Sciatic nerve (tissue), 2 donors: ENCODE results near the gene BTN3A1. TPM values are rescaled to one million over a fixed set of nuclear protein-coding genes. Genes with fewer than 3 reads are reported as not detected.
A peak's percentile ranks its signal among the peaks of the same experiment; 100 is the strongest.
"Not testable (repeated sequence)": the region's sequence is repeated elsewhere in the genome, so short reads cannot be mapped to it uniquely, and the experiment has no call there.

Source experiments
- ATAC-seq: fragments of 200-7000 bp; cut with Tn5 transposase; one replicate; pipeline ENCODE4 v1.9.1; 2020; ENCODE audit warnings: mild to moderate bottlenecking, moderate library complexity
- DNase-seq: peaks from one replicate; pipeline ENCODE4 v3.0.0-alpha.2; 2020; ENCODE audit warnings: low spot score
- intact Hi-C: fragments of 100-400 bp; cut with DNase I; formaldehyde crosslinking; loops from one replicate; pipeline ENCODE4 v1.14.2; 2022
- total RNA-seq: library from RNA; stranded (reverse); fragmentation: NEBNext Ultra II Directional; extraction: Animal tissue kit (Norgen Biotek cat#: 25700); gene quantifications from one replicate; pipeline ENCODE4 v1.2.1, GENCODE V29; 2021
- donor health status: DM: no; HTN: no; CAD: no.
- donor health status: DM: no; HTN: no; CAD: no.

The BTN3A1 gene
- total RNA-seq, 1 donor from 2014 or later: 30.1 TPM

DNA sequence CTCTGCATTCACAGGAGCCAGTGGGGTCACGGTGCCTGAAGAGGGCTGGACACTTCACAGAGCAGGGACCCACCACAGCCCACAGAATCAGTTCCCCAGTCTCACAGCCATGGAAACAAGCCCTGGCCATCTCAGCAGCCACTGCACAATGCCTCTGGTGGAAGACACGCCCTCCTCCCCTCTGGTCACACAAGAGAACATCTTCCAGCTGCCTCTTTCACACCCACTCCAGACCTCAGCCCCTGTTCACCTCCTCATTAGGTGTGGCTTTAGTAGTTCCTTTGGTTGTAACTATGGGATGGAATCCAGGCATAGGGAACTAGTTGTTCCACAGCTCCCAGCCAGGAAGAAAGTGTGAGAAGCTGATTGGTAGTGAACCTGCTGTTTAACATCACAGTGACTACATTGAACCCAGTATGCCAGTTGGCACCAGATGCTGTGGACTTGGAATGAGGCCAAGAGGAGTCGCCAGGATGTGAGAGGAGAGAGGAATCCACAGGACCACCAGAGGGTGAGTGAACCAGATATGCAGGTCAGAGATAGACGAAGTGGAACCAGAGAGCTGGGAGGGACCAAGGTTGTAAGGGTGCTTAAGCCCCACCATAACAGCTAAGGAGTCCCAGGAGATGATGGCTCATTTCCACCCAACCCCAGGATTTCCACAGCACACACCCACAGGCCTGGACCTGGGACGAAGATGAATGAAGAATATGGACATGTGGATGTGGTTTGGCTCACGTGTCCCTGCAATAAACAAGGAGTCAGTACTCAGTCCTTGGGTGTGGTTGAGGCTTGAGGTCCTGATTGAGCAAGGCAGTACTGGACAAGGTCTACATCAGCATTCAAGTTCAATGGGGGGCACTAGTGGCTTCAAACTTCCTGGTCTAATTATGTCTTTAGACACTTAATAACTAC lies 29.4 kb downstream of the BTN3A1 start:
- peak; percentile 93 for ATAC-seq
- intact Hi-C loops: no loop called here
- no peak for DNase-seq

DNA sequence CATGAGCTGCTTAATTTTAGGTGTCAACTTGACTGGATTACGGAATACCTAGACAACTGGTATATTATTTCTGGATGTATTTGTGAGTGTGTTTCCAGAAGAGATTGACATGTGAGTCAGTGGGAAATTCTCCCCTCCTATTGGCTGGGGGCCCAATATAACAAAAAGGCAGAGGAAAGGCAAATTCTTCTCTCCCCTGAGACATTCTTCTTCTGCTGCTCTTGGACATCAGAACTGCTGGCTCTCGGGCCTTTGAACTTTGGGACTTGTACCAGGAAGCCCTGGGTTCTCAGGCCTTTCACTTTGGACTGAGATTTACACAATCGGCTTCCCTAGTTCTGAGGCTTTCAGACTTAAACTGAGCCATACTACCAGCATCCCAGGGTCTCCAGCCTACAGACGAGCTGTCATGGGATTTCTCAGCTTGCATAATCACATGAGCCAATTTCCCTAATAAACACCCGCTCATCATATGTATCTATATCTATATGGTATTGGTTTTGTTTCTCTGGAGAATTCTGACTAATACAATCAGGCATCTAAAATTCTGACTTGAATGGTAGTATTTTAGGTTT lies 30.6 kb downstream of the BTN3A1 start:
- intact Hi-C loops: no loop called here
- ATAC-seq (peak; percentile 65), DNase-seq (no peak)

DNA sequence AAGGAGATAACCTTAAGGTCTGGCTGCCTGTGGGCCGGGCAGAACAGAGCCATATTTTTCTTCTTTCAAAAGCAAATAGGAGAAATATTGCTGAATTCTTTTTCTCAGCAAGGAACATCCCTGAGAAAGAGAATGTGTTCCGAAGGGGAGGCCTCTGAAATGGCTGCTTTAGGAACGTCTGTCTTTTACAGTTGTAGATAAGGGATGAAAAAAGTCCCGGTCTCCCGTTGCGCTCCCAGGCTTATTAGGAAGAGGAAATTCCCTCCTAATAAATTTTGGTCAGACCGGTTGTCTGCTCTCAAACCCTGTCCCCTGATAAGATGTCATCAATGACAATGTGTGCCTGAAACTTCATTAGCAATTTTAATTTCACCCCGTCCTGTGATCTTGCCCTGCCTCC lies 31.6 kb downstream of the BTN3A1 start:
- DNase-seq, ATAC-seq, intact Hi-C loops: not testable (repeated sequence)

DNA sequence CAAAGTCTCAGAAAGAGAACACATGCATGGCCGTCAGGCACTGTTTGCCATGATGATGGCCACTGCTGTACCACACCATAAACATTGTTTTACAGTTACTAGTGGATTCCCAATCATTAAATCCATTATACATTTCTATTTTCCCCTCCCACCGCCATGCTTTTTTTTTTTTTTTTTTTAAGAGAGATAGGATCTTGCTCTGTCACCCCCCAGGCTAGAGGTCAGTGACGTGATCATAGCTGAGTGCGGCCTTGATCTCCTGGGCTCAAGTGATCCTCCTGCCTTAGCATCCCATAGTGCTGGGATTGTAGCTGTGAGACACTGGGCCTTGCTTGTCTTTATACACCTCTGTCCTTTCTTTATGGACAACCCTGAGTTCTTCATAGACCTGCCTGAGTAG lies 33.9 kb downstream of the BTN3A1 start:
- intact Hi-C loops: no loop called here

DNA sequence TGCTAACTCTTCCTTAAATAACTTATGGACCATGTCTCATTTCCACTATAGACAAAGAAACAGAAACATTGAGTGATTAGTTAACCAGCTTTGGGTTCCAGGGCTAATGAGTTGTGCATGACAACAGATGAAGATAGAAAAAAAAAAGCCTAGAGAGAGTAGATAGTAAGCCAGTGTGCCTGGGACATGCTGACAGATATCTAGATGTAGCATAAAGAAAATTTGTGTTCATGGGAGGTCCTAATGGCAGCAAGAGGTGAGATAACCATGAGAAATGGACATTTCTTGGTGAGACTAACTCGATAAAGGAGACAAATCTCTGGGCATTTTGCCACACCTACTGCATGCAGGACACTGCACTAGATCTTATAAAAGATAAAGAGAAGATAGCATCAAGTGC lies 35.5 kb downstream of the BTN3A1 start:
- intact Hi-C loops: no loop called here
- no peak for ATAC-seq
- DNase-seq: no peak

More for the DNA sequence above, 33.9 kb downstream of the BTN3A1 start:
- DNase-seq (no peak), ATAC-seq (no peak)

DNA sequence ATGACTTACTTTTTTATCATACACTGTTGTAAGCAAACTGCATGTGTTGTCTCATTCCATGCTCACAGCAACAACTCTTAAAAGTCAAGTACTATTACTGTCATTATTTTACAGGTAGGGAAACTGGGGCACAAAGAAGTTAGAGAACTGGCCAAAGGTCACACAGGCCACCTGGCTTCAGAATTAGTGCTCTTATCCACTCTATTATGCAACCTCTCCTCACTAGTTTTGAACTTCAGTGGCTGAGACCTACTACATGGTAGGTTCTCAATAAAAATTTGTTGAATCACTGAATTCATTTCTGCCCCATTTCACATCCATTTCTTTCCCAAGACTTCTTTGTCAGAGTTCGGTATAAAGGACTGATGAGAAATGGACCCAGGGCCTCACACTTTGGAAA lies 35.9 kb downstream of the BTN3A1 start:
- no peak for ATAC-seq
- DNase-seq: no peak
- intact Hi-C loops: no loop called here

DNA sequence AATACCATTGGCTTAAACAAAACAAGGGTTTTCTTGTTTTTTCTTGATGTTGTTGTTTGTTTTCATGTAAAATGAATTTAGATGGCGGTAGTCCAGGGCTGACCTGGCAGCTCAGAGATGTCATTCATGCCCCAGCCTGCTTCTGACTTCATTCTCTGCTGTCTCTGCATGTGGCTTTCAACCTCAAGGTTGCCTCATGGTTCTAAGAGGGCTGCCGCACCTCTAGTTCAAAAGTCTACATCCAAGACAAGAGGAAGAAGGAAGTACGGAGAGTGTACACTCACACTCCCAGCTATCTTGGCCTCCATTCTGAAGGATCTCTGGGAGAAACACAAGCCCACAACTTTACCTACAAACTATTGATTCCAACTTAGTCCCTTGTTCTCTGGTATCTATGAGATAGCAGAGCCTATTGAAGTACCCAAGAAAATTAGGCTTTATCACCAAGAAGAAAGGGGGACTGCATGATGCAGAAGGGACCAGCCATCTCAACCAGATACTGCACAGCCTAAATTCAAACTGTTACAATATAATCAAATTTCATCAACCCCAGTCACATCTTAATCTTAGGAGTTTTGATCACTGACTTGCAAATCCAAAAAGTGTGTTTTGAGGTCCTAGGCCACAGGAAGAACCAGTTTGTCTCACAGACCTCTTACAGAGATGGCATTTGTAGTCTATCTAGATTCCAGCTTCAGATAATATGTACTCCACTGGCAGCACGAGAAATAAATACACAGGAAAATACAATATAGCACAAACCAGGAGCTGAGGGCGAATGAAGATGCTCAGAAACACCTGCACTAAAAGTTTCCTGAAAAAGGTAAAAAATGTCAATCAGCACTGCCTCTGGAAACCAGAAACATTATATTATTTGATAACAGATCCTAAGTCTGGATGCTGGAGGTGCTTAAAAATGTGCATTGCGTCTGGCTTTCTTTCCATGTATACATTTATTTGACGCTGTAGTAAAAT lies 37.4 kb downstream of the BTN3A1 start:
- DNase-seq (no peak), ATAC-seq (no peak)
- intact Hi-C loops: no loop called here

DNA sequence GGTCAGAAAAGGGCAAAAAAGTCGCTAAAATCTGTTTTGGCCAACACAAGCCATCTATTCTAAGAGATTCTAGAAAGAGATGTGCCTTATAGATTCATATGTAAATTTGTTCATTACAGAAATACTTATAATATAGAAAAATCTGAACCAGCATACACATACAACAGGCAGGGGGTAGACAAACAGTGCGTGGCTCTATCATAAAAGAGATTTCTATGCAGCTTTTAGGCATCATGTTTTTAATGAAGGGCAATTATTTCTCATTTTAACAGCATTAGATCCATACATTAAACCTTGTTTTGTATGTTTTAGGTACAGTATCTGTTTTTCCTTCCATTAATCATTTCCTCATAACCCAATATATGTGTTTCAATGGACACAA lies 38.9 kb downstream of the BTN3A1 start:
- peak; percentile 3 for ATAC-seq
- intact Hi-C loops: no loop called here
- no peak for DNase-seq

DNA sequence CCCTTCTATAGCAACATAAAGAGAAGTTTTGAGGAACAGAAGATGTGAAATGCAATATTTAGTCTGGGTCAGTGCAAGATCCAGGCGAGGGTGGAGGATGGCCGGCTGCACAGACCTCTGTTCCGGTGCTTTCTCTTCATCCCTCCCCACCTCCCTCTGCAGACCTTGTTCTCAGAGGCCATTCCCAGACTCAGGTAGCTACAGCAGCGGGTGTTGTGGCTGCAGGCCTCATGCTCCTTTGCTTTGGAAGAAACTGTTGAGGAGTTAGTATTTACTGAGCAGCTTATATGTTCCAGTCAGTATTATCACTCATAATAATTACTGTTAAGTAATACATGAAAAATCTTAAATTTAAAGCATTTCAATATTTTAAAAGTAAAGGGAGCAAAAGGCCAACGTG lies 39.9 kb downstream of the BTN3A1 start:
- no peak for ATAC-seq
- intact Hi-C loops: no loop called here
- no peak for DNase-seq

DNA sequence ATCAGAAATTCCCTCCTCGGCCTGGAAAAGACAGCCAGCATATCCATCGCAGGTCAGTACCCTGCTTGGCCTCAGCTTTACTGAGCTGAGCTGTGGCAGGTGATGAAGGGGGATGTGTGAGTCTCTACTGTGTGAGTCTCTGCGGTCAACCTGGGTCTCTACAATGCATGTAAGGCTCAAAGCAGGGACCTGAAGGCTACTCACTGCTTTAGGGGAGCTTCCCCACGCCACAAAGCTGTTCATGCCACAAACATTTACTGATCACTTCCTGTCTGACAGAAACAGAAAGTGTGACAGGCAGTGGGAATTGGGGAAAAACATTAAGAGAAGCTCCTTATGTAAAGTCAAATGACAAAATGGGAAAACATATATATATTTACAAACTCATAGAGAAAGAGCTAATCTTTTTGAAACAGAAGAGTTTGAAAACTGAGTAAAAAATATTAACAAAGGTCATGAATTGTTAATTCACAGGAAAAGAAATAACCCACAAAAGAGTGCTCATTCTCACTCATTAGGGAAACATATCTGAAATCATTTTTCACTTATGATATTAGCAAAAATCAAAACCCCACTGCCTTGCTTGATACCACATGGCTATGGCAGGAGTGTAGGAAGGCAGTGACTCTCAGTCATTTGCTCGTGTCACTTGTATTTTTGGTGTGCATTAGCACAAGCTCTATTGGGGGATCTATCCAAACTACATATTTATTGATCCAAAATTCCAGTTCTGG lies 44.0 kb downstream of the BTN3A1 start:
- ATAC-seq: no peak
- no peak for DNase-seq
- intact Hi-C loops: no loop called here

DNA sequence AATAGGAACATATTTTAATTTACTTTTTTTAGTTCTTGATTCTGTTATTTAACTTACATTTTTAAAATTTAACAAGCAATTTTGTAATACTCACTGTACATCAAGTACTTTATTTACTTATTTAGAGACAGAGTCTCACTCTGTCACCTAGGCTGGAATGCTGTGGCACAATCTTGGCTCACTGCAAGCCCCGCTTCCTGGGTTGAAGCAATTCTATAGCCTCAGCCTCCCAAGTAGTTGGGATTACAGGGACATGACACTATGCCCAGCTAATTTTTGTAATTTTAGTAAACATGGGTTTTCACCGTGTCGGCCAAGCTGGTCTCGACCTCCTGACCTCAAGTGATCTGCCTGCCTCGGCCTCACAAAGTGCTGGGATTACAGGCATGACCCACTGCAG lies 45.2 kb downstream of the BTN3A1 start:
- DNase-seq (no peak), ATAC-seq (no peak)
- intact Hi-C loops: no loop called here

DNA sequence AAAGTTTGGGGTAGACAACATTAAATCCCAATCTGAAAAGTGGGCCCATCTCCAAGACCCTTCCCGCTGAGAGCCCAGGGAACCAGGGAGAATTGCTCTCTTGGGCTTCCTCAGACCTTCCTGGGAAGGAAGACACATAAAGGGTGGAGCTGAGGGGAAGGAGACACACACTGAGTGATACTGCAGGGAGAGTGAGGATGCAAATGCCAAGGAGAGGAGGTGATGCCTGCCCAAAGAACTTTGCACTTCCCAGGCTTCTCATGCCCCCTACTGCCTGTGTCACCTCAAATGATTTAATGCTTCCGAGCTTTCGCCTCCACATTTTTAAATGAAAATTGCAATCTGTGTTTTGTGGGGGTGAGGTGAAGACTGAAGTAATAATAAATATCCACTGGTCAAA lies 48.2 kb downstream of the BTN3A1 start:
- intact Hi-C loops: no loop called here
- ATAC-seq (no peak), DNase-seq (no peak)

DNA sequence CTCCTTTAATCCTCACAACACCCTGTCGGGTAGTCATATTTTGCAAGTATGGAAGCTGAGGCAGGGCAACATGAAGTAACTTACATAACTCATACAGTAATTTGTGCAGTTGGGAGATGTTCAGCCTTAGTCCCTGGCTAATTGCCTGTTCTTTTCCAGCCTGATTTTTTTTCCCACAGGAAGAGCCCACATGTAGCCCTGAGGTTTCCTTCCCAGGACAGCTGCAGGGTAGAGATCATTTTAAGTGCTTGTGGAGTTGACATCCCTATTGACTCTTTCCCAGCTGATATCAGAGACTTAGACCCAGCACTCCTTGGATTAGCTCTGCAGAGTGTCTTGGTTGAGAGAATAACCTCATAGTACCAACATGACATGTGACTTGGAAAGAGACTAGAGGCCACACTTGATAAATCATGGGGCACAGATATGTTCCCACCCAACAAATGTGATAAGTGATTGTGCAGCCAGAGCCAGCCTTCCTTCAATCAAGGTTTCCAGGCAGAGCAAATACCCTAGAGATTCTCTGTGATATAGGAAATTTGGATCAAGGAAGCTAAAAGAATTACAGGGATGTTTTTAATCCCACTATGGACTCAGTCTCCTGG lies 50.7 kb downstream of the BTN3A1 start:
- no peak for DNase-seq
- intact Hi-C loops: no loop called here
- ATAC-seq: no peak

DNA sequence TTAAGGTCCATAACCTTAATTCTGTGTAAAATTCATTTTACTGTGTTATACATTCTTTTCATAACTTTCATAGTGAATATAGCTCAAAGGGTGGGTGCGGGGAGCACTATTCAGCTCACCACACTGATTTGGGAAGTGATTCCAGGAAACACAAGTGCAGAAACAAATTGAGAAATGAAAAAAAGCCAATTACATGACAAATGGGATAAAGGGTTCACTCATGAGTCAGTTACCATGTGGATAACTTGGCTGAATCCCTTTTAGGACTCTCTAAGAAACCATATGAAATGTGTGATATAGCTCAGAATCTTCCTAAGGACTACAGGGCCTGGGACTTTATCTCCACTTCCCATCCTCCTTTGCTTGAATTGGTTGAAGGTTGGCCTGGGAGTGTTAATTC lies 52.6 kb downstream of the BTN3A1 start:
- ATAC-seq: no peak
- DNase-seq: no peak
- intact Hi-C loops: no loop called here

DNA sequence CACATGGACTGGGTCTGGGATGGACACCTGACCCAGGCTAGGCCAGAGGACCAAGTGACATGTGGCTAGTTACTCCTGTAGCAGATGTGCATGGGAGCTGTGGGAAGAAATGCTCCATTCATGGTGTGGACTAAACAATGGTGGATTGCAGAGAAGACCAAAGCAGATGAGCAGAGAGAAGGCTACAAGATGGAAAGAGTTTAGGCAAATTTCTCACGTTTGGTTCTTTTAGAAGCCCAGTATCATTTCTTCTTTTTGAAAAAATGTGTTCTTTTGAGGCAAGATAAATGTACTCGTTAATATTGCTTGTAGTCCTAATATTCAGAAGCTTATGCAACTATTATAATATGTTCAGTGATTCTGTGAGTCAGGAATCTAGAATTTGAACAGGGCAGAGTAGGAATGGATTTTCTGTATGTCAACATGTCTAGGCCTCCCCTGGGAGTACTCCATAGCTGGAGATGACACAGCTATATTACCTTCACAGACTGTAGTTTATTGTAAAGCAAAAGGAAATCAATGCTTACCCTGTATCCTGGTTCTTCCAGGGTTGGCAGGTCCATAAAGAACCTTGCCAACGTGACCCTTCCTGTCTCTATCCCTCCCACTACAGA lies 53.4 kb downstream of the BTN3A1 start:
- no peak for ATAC-seq
- intact Hi-C loops: no loop called here
- DNase-seq: no peak

DNA sequence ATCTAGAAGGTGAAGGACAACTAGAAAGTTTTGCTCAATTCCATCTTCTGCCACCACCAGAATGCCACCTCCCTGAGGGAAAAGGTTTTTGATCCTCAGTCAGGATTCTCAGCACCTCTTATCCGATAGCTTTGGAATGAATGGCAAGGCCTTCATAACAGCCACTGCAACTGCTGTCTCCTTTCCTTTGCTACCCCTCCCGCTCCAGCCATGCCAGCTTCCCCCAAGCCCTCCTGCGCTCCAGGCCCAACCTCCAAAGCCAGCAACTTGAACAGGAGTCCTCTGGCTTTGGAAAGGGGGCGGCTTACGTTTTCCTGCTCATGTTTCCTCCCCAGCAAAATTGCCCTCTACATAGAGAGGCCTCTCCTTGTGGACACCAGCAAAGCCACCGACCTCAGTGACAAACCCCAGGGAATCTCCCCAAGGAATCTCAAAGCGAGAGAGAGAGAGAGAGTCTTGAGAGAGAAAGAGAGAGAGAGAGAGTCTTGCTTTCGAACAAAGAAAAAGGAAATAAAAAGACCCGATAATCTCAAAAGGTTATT lies 55.3 kb downstream of the BTN3A1 start:
- intact Hi-C loops: no loop called here

DNA sequence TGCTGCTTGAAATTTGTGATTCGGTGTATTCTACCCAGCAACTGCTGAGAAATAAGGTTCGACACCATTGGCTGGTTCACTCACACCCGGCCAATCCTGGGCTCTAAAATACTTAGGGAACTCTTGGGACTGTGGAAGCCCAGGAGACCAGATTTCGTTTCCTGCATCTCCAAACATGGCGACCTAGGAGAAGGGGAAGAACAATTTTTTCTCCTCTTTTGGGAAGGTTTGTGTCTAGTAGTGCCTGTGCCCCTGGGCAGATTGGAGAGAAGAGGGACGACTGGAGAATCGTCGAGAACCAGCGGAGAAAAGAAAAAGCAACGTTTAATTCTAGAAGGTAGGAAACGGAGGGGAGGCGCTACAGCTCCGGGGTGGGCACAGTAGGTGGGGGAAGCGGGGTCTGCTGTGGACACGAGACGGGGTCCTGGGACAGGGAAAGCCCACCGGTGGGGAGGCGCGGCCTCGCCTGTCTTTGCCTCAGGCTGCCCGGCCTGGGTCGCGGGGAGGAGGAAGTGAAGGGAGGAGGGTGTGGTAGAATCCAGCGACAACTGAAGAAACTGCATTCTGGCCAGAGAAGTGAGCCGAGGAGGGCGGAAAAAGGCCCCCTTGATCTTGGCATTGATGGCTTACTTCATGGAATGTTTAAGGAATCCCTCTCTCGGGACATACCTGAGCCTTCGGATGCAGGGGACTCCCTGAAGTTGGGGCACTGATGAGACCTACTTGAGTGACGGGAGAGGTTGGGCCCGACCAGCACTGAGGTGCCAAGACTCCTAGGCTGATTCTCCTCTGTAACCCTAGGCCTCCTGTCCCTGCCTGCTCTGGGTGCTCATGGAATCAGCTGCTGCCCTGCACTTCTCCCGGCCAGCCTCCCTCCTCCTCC lies 56.0 kb downstream of the BTN3A1 start, which contains the start of gene BTN2A1:
TSS of gene BTN2A1 (plus strand) at position 150 of the 883 bp plus-strand sequence. CDS start at position 832, 682 bp downstream.
- DNase-seq (peak; percentile 83), ATAC-seq (peak; percentile 99)
- intact Hi-C loops: no loop called here

More for the DNA sequence above, 55.3 kb downstream of the BTN3A1 start:
- no peak for DNase-seq
- ATAC-seq: peak; percentile 69
